IMR-90 (cell line): ENCODE data around the gene ZNF335. TPM values are rescaled to one million over a fixed set of nuclear protein-coding genes. Genes with fewer than 3 reads are reported as not detected.

ENCODE experiments used
- ATAC-seq: fragments of 200-7000 bp; cut with Tn5 transposase; 2 replicates; pipeline ENCODE4 v1.9.1; 2020; ENCODE audit warnings: low read depth, mild to moderate bottlenecking, moderate library complexity
- BruUV-seq: library from RNA; stranded (reverse); fragments of 400-500 nt; replicated peaks from 2 replicates; lab custom pipeline; 2021; lab: Mats Ljungman, UMichigan
- CTCF ChIA-PET: fragments of 300-600 bp; formaldehyde crosslinking; extraction: SDS; loops from one replicate; lab custom pipeline; 2021; ENCODE audit warnings: antibody characterized with exemption; lab: Yijun Ruan, JAX
- POLR2A ChIA-PET: fragments of 300-600 bp; sonication (Branson Sonifier 250); formaldehyde crosslinking; loops from one replicate; lab custom pipeline; 2022; ENCODE audit warnings: antibody characterized with exemption; ENCODE audit not compliant: unreplicated experiment; lab: Charles Lee
- DNase-seq: peaks from one replicate; pipeline ENCODE4 v3.0.0; 2013
- H2AFZ ChIP-seq: replicated peaks from 2 replicates; pipeline ENCODE3; 2013; ENCODE audit warnings: low read length, mild to moderate bottlenecking; ENCODE audit not compliant: poor library complexity
- H2AK5ac ChIP-seq: 2 replicates; pipeline ENCODE4 v1.6.1; 2013; ENCODE audit warnings: low read depth, low read length, inconsistent platforms
- H2AK9ac ChIP-seq: replicated peaks from 2 replicates; pipeline ENCODE3; 2013; ENCODE audit warnings: mild to moderate bottlenecking, low read depth, low read length, moderate library complexity; ENCODE audit not compliant: poor library complexity
- H2BK120ac ChIP-seq: 2 replicates; pipeline ENCODE4 v1.6.1; 2013; ENCODE audit warnings: low read depth, low read length, inconsistent platforms
- H2BK15ac ChIP-seq: 3 replicates; pipeline ENCODE4 v1.6.1; 2013; ENCODE audit warnings: low read depth, low read length, inconsistent platforms
- H2BK20ac ChIP-seq: 2 replicates; pipeline ENCODE4 v1.6.1; 2013; ENCODE audit warnings: low read depth, mild to moderate bottlenecking, inconsistent platforms, low read length, moderate library complexity
- H2BK5ac ChIP-seq: 2 replicates; pipeline ENCODE4 v1.6.1; 2013; ENCODE audit warnings: mild to moderate bottlenecking, low read depth, low read length, inconsistent platforms; ENCODE audit not compliant: poor library complexity, severe bottlenecking
- H3K14ac ChIP-seq: replicated peaks from 2 replicates; pipeline ENCODE4 v1.6.1; 2013; ENCODE audit warnings: low read depth, low read length, inconsistent platforms
- H3K18ac ChIP-seq: 2 replicates; pipeline ENCODE4 v1.6.1; 2013; ENCODE audit warnings: low read depth, low read length, control low read depth
- H3K23ac ChIP-seq: 2 replicates; pipeline ENCODE4 v1.6.1; 2013; ENCODE audit warnings: low read depth, low read length, inconsistent platforms
- H3K27ac ChIP-seq: 2 replicates; pipeline ENCODE4 v1.5.1; 2013; ENCODE audit warnings: mild to moderate bottlenecking, control low read depth, low read length; ENCODE audit not compliant: insufficient read depth
- H3K27me3 ChIP-seq: 2 replicates; pipeline ENCODE4 v1.6.1; 2013; ENCODE audit warnings: low read length; ENCODE audit not compliant: control insufficient read depth, insufficient read depth
- H3K36me3 ChIP-seq: 2 replicates; pipeline ENCODE4 v1.6.1; 2013; ENCODE audit warnings: low read length, mixed read lengths; ENCODE audit not compliant: control insufficient read depth, insufficient read depth
- H3K4ac ChIP-seq: 2 replicates; pipeline ENCODE4 v1.6.1; 2013; ENCODE audit warnings: low read depth, low read length, inconsistent platforms
- H3K4me1 ChIP-seq: 2 replicates; pipeline ENCODE4 v1.6.1; 2013; ENCODE audit warnings: low read length, mixed read lengths; ENCODE audit not compliant: control insufficient read depth, insufficient read depth
- H3K4me2 ChIP-seq: 2 replicates; pipeline ENCODE4 v1.6.1; 2013; ENCODE audit warnings: low read depth, mild to moderate bottlenecking, control low read depth, low read length, moderate library complexity
- H3K4me3 ChIP-seq: 2 replicates; pipeline ENCODE4 v1.5.1; 2013; ENCODE audit warnings: low read depth, mild to moderate bottlenecking, control low read depth, low read length, moderate library complexity; ENCODE audit not compliant: insufficient read depth
- H3K56ac ChIP-seq: 2 replicates; pipeline ENCODE4 v1.6.1; 2013; ENCODE audit warnings: low read length, inconsistent platforms; ENCODE audit not compliant: insufficient read depth; ENCODE audit errors: extremely low read depth
- H3K79me1 ChIP-seq, 2 experiments: 2 replicates each; pipeline ENCODE4 v1.6.1; 2013; ENCODE audit warnings: low read length in 2 of 2, inconsistent platforms in 1 of 2, low read depth in 1 of 2
- H3K9ac ChIP-seq: 2 replicates; pipeline ENCODE4 v1.6.1; 2013; ENCODE audit warnings: low read depth, low read length, control low read depth
- H3K9me1 ChIP-seq: 2 replicates; pipeline ENCODE4 v1.6.1; 2013; ENCODE audit warnings: low read length, inconsistent platforms; ENCODE audit not compliant: insufficient read depth
- H3K9me3 ChIP-seq: 2 replicates; pipeline ENCODE4 v1.6.1; 2013; ENCODE audit warnings: low read length; ENCODE audit not compliant: control insufficient read depth, insufficient read depth
- H4K20me1 ChIP-seq: 2 replicates; pipeline ENCODE4 v1.6.1; 2013; ENCODE audit warnings: low read length, inconsistent platforms; ENCODE audit not compliant: insufficient read depth
- H4K5ac ChIP-seq: 2 replicates; pipeline ENCODE4 v1.6.1; 2013; ENCODE audit warnings: mild to moderate bottlenecking, low read depth, low read length, control low read depth
- H4K8ac ChIP-seq, 2 experiments: 2 replicates each; pipeline ENCODE4 v1.6.1; 2013; ENCODE audit warnings: low read depth in 2 of 2, low read length in 2 of 2, control low read depth in 1 of 2, inconsistent platforms in 1 of 2
- H4K91ac ChIP-seq: 2 replicates; pipeline ENCODE4 v1.6.1; 2013; ENCODE audit warnings: low read depth, low read length, inconsistent platforms; ENCODE audit not compliant: insufficient read depth
- CHD1 ChIP-seq: IDR thresholded peaks from 2 replicates; pipeline ENCODE4 v1.6.1; 2012; ENCODE audit warnings: low read depth, low read length, improper control_type of control experiment
- RAD21 ChIP-seq: IDR thresholded peaks from 2 replicates; pipeline ENCODE4 v1.6.1; 2012; ENCODE audit warnings: low read length, improper control_type of control experiment
- RCOR1 ChIP-seq: IDR thresholded peaks from 2 replicates; pipeline ENCODE4 v1.6.1; 2012; ENCODE audit warnings: mild to moderate bottlenecking, low read length, improper control_type of control experiment; ENCODE audit not compliant: insufficient replicate concordance
- SMC3 ChIP-seq: fragments of 150-350 bp; IDR thresholded peaks from 2 replicates; pipeline ENCODE4 v1.6.1; 2016; ENCODE audit warnings: low read depth, mild to moderate bottlenecking, antibody characterized with exemption, low read length, moderate library complexity
- WGBS, 2 experiments: methylation state at CpG; one replicate each; pipeline versions ENCODE4 v1.1.5 to v1.1.7; 2013; ENCODE audit warnings: missing lambda C conversion rate in 2 of 2; ENCODE audit not compliant: insufficient read length in 1 of 2; ENCODE audit errors: extremely low coverage in 2 of 2; 5-methylcytosine and 5-hydroxymethylcytosine counted together
- dilution Hi-C: fragments of 300-500 bp; cut with HindIII; formaldehyde crosslinking; loops from one replicate; pipeline ENCODE4 v1.14.3; 2018; ENCODE audit warnings: low sequenced_read_pairs; ENCODE audit not compliant: unreplicated experiment
- in situ Hi-C: fragments of 300-500 bp; cut with MboI; formaldehyde crosslinking; loops from 3 replicates; pipeline ENCODE4 v1.14.3; 2019; ENCODE audit warnings: low sequenced_read_pairs, inconsistent platforms, mixed read lengths
- intact Hi-C: fragments of 100-400 bp; cut with micrococcal nuclease; formaldehyde crosslinking; loops from 2 replicates; pipeline ENCODE4 v1.10.0; 2022
- polyA plus RNA-seq, 3 experiments: library from polyadenylated mRNA; depleted of rRNA; stranded (reverse); fragments of >200 nt; gene quantifications; 2 replicates each; pipeline ENCODE4 v1.2.3, GENCODE V29; 2012; ENCODE audit warnings: low replicate concordance in 1 of 3
- total RNA-seq: library from RNA; depleted of rRNA; stranded (reverse); fragments of >200 nt; gene quantifications from 2 replicates; pipeline ENCODE4 v1.2.3, GENCODE V29; 2012
- TF ChIP-seq, protein P1 (sequence below): fragments of 150-350 bp; IDR thresholded peaks from 2 replicates; pipeline ENCODE4 v1.6.1; 2016; ENCODE audit warnings: low read depth, mild to moderate bottlenecking, low read length, moderate library complexity, borderline replicate concordance
- TF ChIP-seq, protein P2 (sequence below): conservative IDR thresholded peaks from 2 replicates; pipeline ENCODE4 v1.5.1; 2012; ENCODE audit warnings: mild to moderate bottlenecking, low read depth, low read length, improper control_type of control experiment

The ZNF335 gene
- total and polyA plus RNA-seq, 2 of the 4 experiments (the other 2 are of a cell fraction) = 11.8 to 17.8 TPM

DNA sequence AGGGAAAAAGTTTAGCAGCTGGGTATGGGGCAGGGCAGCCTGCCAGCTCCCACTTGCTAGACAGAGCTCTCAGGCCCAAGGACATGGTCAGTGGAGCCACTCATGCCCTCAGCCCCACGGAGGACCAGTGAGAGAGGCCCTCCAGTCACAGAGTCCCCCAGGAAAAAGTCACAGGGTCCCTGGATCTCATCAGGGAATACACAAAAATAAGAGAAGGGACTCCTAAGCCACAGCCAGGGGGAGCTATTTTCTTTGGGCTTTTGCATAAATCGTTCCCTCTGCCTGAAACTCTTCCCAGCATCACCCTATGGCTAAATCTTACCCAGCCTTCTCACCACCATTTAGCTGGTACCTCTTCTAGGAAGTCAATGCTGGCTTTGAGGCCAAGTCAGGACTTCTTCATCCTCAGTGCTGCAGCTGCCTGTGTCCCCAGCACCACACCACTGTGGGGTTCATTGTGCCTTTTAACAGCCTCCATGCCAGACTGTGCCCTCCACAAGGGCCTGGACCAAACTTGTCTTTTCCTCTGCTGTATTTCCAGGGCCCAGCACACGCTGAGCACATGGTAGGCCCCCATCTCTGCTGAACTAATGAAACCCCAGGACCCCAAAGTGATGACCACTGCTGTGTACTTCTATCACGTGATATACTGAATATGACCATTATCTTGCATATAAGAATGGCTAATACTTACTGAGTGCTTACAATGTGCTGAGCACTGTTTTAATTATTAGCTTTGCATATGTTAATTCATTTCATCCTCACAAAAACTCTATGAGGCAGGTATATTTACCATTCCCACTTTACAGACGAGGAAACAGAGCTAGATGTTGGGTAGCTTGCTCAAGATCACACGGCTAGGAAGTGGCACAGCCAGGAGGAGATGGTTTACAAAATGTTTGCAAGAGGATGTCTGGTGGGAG lies 2.0 kb downstream of the ZNF335 start:
- Histone ChIP-seq H3K9ac (peak overlapping the region; percentile 78; the same call in 1 of the 2 replicates), H3K79me1 (peaks cover 17 to 47% of the 10 kb centered on the region in 2 experiments; a peak in 3 of 4 replicates), H2AK9ac (peak overlapping the region; percentile 87), H4K91ac (no peak overlapping the region), H3K9me3 (no peaks in the 10 kb centered on the region), H3K27me3 (no peaks in the 10 kb centered on the region), H2BK15ac (no peak overlapping the region), H3K4me3 (no peak overlapping the region), H4K5ac (no peak overlapping the region), H3K4me1 (peaks cover 13% of the 10 kb centered on the region), H2AFZ (peak overlapping the region; percentile 56), H3K27ac (peak overlapping the region; percentile 50; the same call in 1 of the 2 replicates), H3K56ac (no peak overlapping the region), H2AK5ac (peak overlapping the region; percentile 90), H3K18ac (no peak overlapping the region), H3K4ac (peak overlapping the region; percentile 74), H2BK20ac (no peak overlapping the region), H3K23ac (peak overlapping the region; percentile 56; the same call in 1 of the 2 replicates), H3K36me3 (peaks cover 35% of the 10 kb centered on the region), H3K4me2 (peak overlapping the region; percentile 95), H4K20me1 (peaks cover 28% of the 10 kb centered on the region), H3K9me1 (peaks cover 17% of the 10 kb centered on the region; the same call in 1 of the 2 replicates), H3K14ac (peak overlapping the region; percentile 60; the same call in 1 of the 2 replicates), H2BK120ac (no peak overlapping the region), H2BK5ac (peak overlapping the region; percentile 54), H4K8ac (0 out of 4 replicates have a peak overlapping the region, but pooled peaks of 1 of the 2 experiments have one; percentile 33)
- ATAC-seq = no peak
- TF ChIP-seq RCOR1 (no peak), CHD1 (no peak), SMC3 (peak; percentile 34; the same call in 1 of the 2 replicates), RAD21 (peak; percentile 39)
- TF ChIP-seq, protein P1, sequence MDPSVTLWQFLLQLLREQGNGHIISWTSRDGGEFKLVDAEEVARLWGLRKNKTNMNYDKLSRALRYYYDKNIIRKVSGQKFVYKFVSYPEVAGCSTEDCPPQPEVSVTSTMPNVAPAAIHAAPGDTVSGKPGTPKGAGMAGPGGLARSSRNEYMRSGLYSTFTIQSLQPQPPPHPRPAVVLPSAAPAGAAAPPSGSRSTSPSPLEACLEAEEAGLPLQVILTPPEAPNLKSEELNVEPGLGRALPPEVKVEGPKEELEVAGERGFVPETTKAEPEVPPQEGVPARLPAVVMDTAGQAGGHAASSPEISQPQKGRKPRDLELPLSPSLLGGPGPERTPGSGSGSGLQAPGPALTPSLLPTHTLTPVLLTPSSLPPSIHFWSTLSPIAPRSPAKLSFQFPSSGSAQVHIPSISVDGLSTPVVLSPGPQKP = no peak
- TF ChIP-seq, protein P2, sequence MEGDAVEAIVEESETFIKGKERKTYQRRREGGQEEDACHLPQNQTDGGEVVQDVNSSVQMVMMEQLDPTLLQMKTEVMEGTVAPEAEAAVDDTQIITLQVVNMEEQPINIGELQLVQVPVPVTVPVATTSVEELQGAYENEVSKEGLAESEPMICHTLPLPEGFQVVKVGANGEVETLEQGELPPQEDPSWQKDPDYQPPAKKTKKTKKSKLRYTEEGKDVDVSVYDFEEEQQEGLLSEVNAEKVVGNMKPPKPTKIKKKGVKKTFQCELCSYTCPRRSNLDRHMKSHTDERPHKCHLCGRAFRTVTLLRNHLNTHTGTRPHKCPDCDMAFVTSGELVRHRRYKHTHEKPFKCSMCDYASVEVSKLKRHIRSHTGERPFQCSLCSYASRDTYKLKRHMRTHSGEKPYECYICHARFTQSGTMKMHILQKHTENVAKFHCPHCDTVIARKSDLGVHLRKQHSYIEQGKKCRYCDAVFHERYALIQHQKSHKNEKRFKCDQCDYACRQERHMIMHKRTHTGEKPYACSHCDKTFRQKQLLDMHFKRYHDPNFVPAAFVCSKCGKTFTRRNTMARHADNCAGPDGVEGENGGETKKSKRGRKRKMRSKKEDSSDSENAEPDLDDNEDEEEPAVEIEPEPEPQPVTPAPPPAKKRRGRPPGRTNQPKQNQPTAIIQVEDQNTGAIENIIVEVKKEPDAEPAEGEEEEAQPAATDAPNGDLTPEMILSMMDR = peak; percentile 67
- dilution Hi-C loops (no loop called here), intact Hi-C loops (loop anchor here (5.0 kb wide), 3 partner anchors 78 to 432 kb away; partner anchors contain the start of genes CTSA, NCOA5 and NEURL2), in situ Hi-C loops (no loop called here)
- peak; percentile 64 for DNase-seq
- no TSS peak for BruUV-seq
- no CpG with 5 or more reads among the region's 6 CpGs for WGBS, 2 experiments
- POLR2A ChIA-PET = interaction anchor here (0.7 to 1.3 kb wide), 2 partner anchors 9 to 37 kb away, joined by 3 to 8 read pairs; no protein-coding TSS in a partner anchor
- CTCF ChIA-PET = interaction anchor here (0.5 to 3.0 kb wide), 7 partner anchors 10 to 134 kb away, joined by 3 to 13 read pairs (median 3); no protein-coding TSS in a partner anchor
